Ishikawa (cell line): Measurements from ENCODE around the gene CTNND2.

Source experiments
- CEBPB ChIP-seq: IDR thresholded peaks from 2 replicates; pipeline ENCODE4 v1.6.1; 2012
- EGR1 ChIP-seq: IDR thresholded peaks from 2 replicates; pipeline ENCODE4 v1.6.1; 2012
- EP300 ChIP-seq: IDR thresholded peaks from 2 replicates; pipeline ENCODE4 v1.6.1; 2012; ENCODE audit warnings: borderline replicate concordance
- FOXM1 ChIP-seq: IDR thresholded peaks from 2 replicates; pipeline ENCODE4 v1.6.1; 2012; ENCODE audit warnings: low read depth, borderline replicate concordance
- TEAD4 ChIP-seq: IDR thresholded peaks from 2 replicates; pipeline ENCODE4 v1.6.1; 2012
- ZBTB7A ChIP-seq: IDR thresholded peaks from 2 replicates; pipeline ENCODE4 v1.6.1; 2012; ENCODE audit warnings: low read depth
- TF ChIP-seq, protein P1 (sequence below): IDR thresholded peaks from 2 replicates; pipeline ENCODE4 v1.6.1; 2012; ENCODE audit warnings: low read depth, mild to moderate bottlenecking
- TF ChIP-seq, protein P2 (sequence below): IDR thresholded peaks from 2 replicates; pipeline ENCODE4 v1.6.1; 2012

DNA sequence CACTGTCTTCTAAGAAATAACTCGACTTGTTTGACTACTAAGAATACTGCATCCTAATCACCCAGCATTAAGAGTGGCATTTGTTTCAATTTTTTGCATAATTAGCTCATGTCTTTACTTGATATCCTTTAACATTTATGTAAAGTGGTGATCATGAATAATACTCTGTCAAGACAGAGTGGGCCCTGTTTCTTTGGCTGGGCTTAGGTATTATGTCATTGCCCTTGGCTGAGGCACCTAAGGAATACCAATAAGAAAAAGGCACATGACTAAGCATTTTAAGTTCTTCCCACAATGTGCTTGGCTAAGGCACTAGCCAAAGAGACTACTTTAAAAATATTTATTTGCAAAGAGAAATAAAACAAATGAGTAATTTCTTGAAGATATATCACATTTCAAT lies 308.1 kb downstream of the CTNND2 start:
- TF ChIP-seq, protein P1, sequence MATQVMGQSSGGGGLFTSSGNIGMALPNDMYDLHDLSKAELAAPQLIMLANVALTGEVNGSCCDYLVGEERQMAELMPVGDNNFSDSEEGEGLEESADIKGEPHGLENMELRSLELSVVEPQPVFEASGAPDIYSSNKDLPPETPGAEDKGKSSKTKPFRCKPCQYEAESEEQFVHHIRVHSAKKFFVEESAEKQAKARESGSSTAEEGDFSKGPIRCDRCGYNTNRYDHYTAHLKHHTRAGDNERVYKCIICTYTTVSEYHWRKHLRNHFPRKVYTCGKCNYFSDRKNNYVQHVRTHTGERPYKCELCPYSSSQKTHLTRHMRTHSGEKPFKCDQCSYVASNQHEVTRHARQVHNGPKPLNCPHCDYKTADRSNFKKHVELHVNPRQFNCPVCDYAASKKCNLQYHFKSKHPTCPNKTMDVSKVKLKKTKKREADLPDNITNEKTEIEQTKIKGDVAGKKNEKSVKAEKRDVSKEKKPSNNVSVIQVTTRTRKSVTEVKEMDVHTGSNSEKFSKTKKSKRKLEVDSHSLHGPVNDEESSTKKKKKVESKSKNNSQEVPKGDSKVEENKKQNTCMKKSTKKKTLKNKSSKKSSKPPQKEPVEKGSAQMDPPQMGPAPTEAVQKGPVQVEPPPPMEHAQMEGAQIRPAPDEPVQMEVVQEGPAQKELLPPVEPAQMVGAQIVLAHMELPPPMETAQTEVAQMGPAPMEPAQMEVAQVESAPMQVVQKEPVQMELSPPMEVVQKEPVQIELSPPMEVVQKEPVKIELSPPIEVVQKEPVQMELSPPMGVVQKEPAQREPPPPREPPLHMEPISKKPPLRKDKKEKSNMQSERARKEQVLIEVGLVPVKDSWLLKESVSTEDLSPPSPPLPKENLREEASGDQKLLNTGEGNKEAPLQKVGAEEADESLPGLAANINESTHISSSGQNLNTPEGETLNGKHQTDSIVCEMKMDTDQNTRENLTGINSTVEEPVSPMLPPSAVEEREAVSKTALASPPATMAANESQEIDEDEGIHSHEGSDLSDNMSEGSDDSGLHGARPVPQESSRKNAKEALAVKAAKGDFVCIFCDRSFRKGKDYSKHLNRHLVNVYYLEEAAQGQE = no peak
- TF ChIP-seq, protein P2, sequence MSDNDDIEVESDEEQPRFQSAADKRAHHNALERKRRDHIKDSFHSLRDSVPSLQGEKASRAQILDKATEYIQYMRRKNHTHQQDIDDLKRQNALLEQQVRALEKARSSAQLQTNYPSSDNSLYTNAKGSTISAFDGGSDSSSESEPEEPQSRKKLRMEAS = no peak
- TF ChIP-seq FOXM1 (no peak), TEAD4 (no peak), EP300 (no peak), ZBTB7A (no peak), EGR1 (no peak), CEBPB (no peak)
